Measurements from ENCODE around the gene MED26. TPM values are rescaled to one million over a fixed set of nuclear protein-coding genes. Genes with fewer than 3 reads are reported as not detected.

Gene MED26
- total and polyA plus RNA-seq, 2 experiments from 2014 or later, result 4.4 to 6.7 TPM

DNA sequence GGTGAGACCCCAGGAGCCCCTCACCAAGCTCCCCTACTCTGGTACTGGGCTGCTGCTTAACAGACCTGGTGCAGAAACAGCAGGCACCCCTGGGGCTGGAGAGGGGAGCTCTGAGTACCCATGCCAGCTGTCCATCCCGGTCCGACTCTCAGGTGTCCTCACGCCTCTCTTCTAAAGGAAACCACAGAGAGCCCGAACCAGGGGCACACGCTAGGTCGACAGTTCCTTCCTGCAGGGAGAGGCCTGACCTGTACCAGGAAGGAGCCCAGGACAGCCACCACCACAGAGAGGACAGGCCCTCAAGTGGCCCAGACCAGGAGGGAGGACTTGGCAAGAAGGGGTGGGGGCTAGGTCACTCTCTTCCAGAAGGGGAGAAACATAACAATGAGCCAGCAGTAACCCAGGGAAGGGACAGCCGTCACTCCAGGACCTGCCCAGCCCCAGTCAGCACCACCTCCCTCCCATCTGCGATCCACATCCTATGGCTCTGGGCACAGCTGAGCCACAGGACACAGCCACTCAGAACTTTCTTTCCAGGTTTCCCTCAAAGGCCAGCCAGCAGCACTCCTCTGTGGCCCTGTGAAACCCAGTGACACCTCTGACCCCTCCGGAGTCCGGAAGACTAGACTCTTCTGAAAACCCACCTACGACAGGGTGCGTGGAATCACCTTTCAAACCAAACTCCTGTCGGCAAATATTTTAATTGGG is 42.8 kb downstream of the MED26 start:
- H3K36me3 ChIP-seq (ENCODE audit: low read depth), result no peaks in the 10 kb centered on the region
- 91% methylated on average over 13 of the region's 13 CpGs for WGBS, 2 experiments (ENCODE audit: low coverage in 1 of 2, low lambda C conversion rate in 2 of 2, missing lambda C conversion rate in 2 of 2)
- no peaks in the 10 kb centered on the region for H3K9me3 ChIP-seq (ENCODE audit: low read depth)
- H3K4me2 ChIP-seq (ENCODE audit: unreplicated experiment), result no peak overlapping the region
- DNase-seq, result no peak
- H3K27me3 ChIP-seq (replicated peaks; ENCODE audit: insufficient read depth), result no peaks in the 10 kb centered on the region
- no peak for TF ChIP-seq EZH2phosphoT487 (IDR thresholded peaks at IDR 0.05; ENCODE audit: insufficient read depth, low read depth)
- no peak for TF ChIP-seq EZH2 (IDR thresholded peaks at IDR 0.05; ENCODE audit: insufficient read depth, poor library complexity, severe bottlenecking)
- no peaks in the 10 kb centered on the region for H3K9me2 ChIP-seq (ENCODE audit: insufficient read depth)
- no peak overlapping the region for H2AFZ ChIP-seq
- peaks cover 36% of the 10 kb centered on the region for H4K20me1 ChIP-seq (ENCODE audit: insufficient read depth)
- in situ Hi-C loops (cut with MboI), result no loop called here
- H3F3A ChIP-seq (ENCODE audit: insufficient read depth), result peaks cover 14% of the 10 kb centered on the region
- peak overlapping the region; percentile 61; the same call in 1 of the 2 replicates for H3K9ac ChIP-seq
- H3K79me2 ChIP-seq (ENCODE audit: insufficient read depth), result peaks cover 100% of the 10 kb centered on the region
- no peak overlapping the region for H3K4me3 ChIP-seq
- peaks cover 44% of the 10 kb centered on the region for H3K4me1 ChIP-seq (ENCODE audit: insufficient read depth)
- peak overlapping the region; percentile 77 for H3K27ac ChIP-seq

DNA sequence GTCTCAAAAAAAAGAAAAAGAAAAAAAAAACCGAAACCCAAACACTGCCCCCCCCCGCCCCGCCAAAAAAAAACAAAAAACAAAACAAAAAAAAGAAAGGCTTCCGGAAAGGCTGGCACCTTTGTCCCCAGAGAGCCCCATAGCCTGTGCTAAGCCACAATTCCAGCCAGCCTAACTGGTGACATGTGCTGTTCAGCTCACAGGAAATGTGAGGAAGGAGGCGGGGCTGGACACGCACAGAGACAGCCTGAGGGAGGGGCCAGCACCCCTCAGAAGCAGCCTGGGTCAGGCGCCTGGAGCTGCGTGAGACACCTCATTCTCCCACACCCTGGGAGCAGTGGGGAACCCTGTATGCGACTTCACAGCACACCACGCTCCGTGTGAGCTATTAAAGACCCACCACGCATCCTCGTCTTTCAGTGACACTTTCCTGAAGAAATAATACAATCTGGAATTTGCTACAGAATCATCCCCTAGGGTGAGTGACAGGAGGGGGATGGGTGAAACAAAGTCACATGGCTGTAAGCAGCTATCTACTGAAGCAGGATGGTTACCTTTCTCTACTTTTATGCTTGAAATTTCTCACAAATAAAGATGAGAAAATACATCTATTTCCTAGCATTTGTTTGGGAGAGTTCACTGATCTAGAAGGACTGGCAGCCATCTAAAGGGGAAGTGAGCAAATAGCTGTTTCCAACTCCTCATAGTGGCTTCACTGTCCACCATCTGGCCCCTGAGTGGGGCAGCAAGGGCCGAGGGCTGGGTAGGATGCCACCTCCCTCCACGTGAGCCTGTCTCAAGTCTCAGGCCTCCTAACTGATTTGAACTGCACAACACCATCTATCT is 43.5 kb downstream of the MED26 start:
- Histone ChIP-seq H3K4me2 (ENCODE audit: unreplicated experiment) (peak overlapping the region; percentile 44), H3K9ac (peak overlapping the region; percentile 61), H3K27ac (peak overlapping the region; percentile 77), H3K4me3 (peak overlapping the region; percentile 28), H3K79me2 (ENCODE audit: insufficient read depth) (peaks cover 100% of the 10 kb centered on the region), H2AFZ (no peak overlapping the region), H3F3A (ENCODE audit: insufficient read depth) (peaks cover 14% of the 10 kb centered on the region), H4K20me1 (ENCODE audit: insufficient read depth) (peaks cover 29% of the 10 kb centered on the region), H3K9me2 (ENCODE audit: insufficient read depth) (no peaks in the 10 kb centered on the region), H3K36me3 (ENCODE audit: low read depth) (no peaks in the 10 kb centered on the region), H3K4me1 (ENCODE audit: insufficient read depth) (peaks cover 44% of the 10 kb centered on the region), H3K27me3 (replicated peaks; ENCODE audit: insufficient read depth) (no peaks in the 10 kb centered on the region), H3K9me3 (ENCODE audit: low read depth) (no peaks in the 10 kb centered on the region)
- in situ Hi-C loops (cut with MboI), result no loop called here
- peak; percentile 92 for DNase-seq
- WGBS, 2 experiments (ENCODE audit: low coverage in 1 of 2, low lambda C conversion rate in 2 of 2, missing lambda C conversion rate in 2 of 2), result 4 to 6% methylated on average over 12 to 15 of the region's 15 CpGs
- TF ChIP-seq EZH2phosphoT487 (IDR thresholded peaks at IDR 0.05; ENCODE audit: insufficient read depth, low read depth), result no peak
- TF ChIP-seq EZH2 (IDR thresholded peaks at IDR 0.05; ENCODE audit: insufficient read depth, poor library complexity, severe bottlenecking), result no peak

DNA sequence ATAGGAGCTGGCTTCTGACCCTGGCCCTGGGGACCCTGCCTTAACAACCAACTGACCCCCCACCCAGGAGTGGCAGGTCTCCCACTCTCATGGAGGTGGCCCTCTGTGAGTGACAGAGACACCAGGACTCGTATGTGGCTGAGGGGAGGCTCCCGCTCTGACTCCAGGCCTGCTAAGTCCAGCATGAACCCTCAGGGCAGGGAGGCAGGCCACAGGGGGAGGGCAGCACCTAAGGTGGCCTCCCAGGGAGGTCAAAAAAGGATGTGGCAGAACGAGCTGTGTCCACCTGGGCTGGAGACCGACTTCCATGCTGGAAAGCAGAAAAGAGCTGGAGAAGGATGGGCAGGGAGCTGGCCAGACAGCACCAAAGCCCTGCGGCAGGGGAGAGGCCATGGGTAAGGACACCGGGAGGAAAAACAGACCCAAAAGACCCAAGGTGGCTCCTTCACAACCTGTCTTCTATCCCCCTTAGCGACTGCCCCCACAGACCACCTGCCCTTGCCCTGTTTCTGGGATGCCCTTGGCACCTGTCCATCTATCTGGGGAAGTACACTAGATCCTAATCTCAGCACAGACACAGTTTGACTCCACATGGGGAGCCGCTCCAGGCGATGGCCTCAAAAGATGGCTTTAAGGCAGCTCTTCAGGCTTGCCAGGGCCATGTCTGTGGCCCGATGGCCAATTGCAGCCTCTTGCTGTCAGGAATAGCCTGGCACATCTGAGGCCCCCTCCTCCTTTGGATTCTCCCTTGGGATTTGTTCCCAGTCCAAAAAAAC is 45.3 kb downstream of the MED26 start:
- Histone ChIP-seq H3K27me3 (replicated peaks; ENCODE audit: insufficient read depth) (no peaks in the 10 kb centered on the region), H3K27ac (no peak overlapping the region), H3K4me3 (no peak overlapping the region), H3K4me1 (ENCODE audit: insufficient read depth) (peaks cover 40% of the 10 kb centered on the region), H3K9me2 (ENCODE audit: insufficient read depth) (no peaks in the 10 kb centered on the region), H3K9ac (no peak overlapping the region), H3K4me2 (ENCODE audit: unreplicated experiment) (no peak overlapping the region), H2AFZ (no peak overlapping the region), H3F3A (ENCODE audit: insufficient read depth) (peaks cover 14% of the 10 kb centered on the region), H3K79me2 (ENCODE audit: insufficient read depth) (peaks cover 100% of the 10 kb centered on the region), H4K20me1 (ENCODE audit: insufficient read depth) (peaks cover 16% of the 10 kb centered on the region; the same call in 1 of the 2 replicates), H3K9me3 (ENCODE audit: low read depth) (no peaks in the 10 kb centered on the region), H3K36me3 (ENCODE audit: low read depth) (no peaks in the 10 kb centered on the region)
- no peak for DNase-seq
- in situ Hi-C loops (cut with MboI), result no loop called here
- 78 to 84% methylated on average over 10 of the region's 10 CpGs for WGBS, 2 experiments (ENCODE audit: low coverage in 1 of 2, low lambda C conversion rate in 2 of 2, missing lambda C conversion rate in 2 of 2)
- TF ChIP-seq EZH2 (IDR thresholded peaks at IDR 0.05; ENCODE audit: insufficient read depth, poor library complexity, severe bottlenecking), result no peak
- no peak for TF ChIP-seq EZH2phosphoT487 (IDR thresholded peaks at IDR 0.05; ENCODE audit: insufficient read depth, low read depth)

DNA sequence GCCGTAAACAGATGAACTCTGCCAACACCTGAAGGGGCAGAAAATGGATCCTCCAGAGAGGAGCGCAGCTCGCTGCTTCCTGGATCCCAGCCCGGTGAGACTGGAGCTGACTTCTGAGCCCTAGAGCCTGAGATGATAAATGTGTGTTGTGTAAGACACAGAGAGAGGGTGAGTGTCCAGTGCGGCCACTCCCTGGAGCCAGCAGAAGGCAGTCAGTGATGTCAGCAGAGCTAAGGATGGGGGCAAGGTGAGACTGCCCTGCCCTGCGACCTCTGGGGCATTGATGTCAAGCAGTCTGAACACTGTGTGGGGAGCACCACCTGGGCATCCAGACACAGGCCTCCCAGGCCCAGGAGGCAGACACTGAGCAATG is 46.0 kb downstream of the MED26 start:
- peak overlapping the region; percentile 38 for H3K27ac ChIP-seq
- no peak overlapping the region for H2AFZ ChIP-seq
- TF ChIP-seq EZH2phosphoT487 (IDR thresholded peaks at IDR 0.05; ENCODE audit: insufficient read depth, low read depth), result no peak
- no peak for TF ChIP-seq EZH2 (IDR thresholded peaks at IDR 0.05; ENCODE audit: insufficient read depth, poor library complexity, severe bottlenecking)
- H3K4me1 ChIP-seq (ENCODE audit: insufficient read depth), result peaks cover 32% of the 10 kb centered on the region
- H3K4me2 ChIP-seq (ENCODE audit: unreplicated experiment), result no peak overlapping the region
- no peaks in the 10 kb centered on the region for H3K27me3 ChIP-seq (replicated peaks; ENCODE audit: insufficient read depth)
- 63 to 70% methylated on average over 6 of the region's 6 CpGs for WGBS, 2 experiments (ENCODE audit: low coverage in 1 of 2, low lambda C conversion rate in 2 of 2, missing lambda C conversion rate in 2 of 2)
- peaks cover 16% of the 10 kb centered on the region; the same call in 1 of the 2 replicates for H4K20me1 ChIP-seq (ENCODE audit: insufficient read depth)
- no peak overlapping the region for H3K4me3 ChIP-seq
- peak overlapping the region; percentile 17; the same call in 1 of the 2 replicates for H3K9ac ChIP-seq
- no peaks in the 10 kb centered on the region for H3K9me2 ChIP-seq (ENCODE audit: insufficient read depth)
- in situ Hi-C loops (cut with MboI), result no loop called here
- no peaks in the 10 kb centered on the region for H3K36me3 ChIP-seq (ENCODE audit: low read depth)
- no peaks in the 10 kb centered on the region for H3K9me3 ChIP-seq (ENCODE audit: low read depth)
- peaks cover 100% of the 10 kb centered on the region for H3K79me2 ChIP-seq (ENCODE audit: insufficient read depth)
- H3F3A ChIP-seq (ENCODE audit: insufficient read depth), result peaks cover 14% of the 10 kb centered on the region
- peak; percentile 56 for DNase-seq

Measured in GM23248 (cell line).